BE2C (cell line): ENCODE data around the gene WWOX.

Experiments
- DNase-seq: peaks from one replicate; pipeline ENCODE4 v3.0.0-alpha.2; 2020
- H3K27me3 ChIP-seq: fragments of 250-450 bp; sonication (Bioruptor Pico); 2 replicates; pipeline ENCODE4 v1.5.1; 2020; ENCODE audit warnings: mild to moderate bottlenecking
- H3K36me3 ChIP-seq: fragments of 250-450 bp; sonication (Bioruptor Pico); 2 replicates; pipeline ENCODE4 v1.5.1; 2020; ENCODE audit warnings: mild to moderate bottlenecking
- H3K4me1 ChIP-seq: fragments of 250-450 bp; sonication (Bioruptor Pico); 2 replicates; pipeline ENCODE4 v1.5.1; 2020
- H3K4me3 ChIP-seq: 2 replicates; pipeline ENCODE4 v1.5.1; 2011; ENCODE audit warnings: low read depth, low read length
- H3K9me3 ChIP-seq: fragments of 250-450 bp; sonication (Bioruptor Pico); 2 replicates; pipeline ENCODE4 v1.5.1; 2020
- CTCF ChIP-seq: IDR thresholded peaks from 2 replicates; pipeline ENCODE4 v1.5.1; 2012; ENCODE audit warnings: mild to moderate bottlenecking, low read depth, low read length

WWOX gene

GRCh38 chr16:78428193-78428592, 328.7 kb downstream of the WWOX start:
- TF ChIP-seq CTCF, result no peak
- DNase-seq, result no peak
- Histone ChIP-seq H3K27me3 (no peaks in the 10 kb centered on the region), H3K4me3 (no peak overlapping the region), H3K9me3 (peaks cover 4% of the 10 kb centered on the region), H3K36me3 (no peaks in the 10 kb centered on the region), H3K4me1 (no peaks in the 10 kb centered on the region)

GRCh38 chr16:78430281-78430680, 330.8 kb downstream of the WWOX start:
- Histone ChIP-seq H3K27me3 (no peaks in the 10 kb centered on the region), H3K9me3 (peaks cover 4% of the 10 kb centered on the region), H3K36me3 (no peaks in the 10 kb centered on the region), H3K4me1 (no peaks in the 10 kb centered on the region), H3K4me3 (no peak overlapping the region)
- TF ChIP-seq CTCF, result no peak
- no peak for DNase-seq

- DNase-seq, result no peak
- TF ChIP-seq CTCF, result no peak
- H3K36me3 ChIP-seq, result no peaks in the 10 kb centered on the region
- H3K4me1 ChIP-seq, result no peaks in the 10 kb centered on the region
- H3K4me3 ChIP-seq, result no peak overlapping the region
- H3K9me3 ChIP-seq, result peaks cover 4% of the 10 kb centered on the region
- H3K27me3 ChIP-seq, result no peaks in the 10 kb centered on the region
These were observed 331.7 kb downstream of the WWOX start for GRCh38 chr16:78431004-78431670.

- no peaks in the 10 kb centered on the region for H3K36me3 ChIP-seq
- no peak for DNase-seq
- H3K4me1 ChIP-seq, result no peaks in the 10 kb centered on the region
- no peak overlapping the region for H3K4me3 ChIP-seq
- TF ChIP-seq CTCF, result no peak
- no peaks in the 10 kb centered on the region for H3K27me3 ChIP-seq
- peaks cover 4% of the 10 kb centered on the region for H3K9me3 ChIP-seq
These were observed 332.2 kb downstream of the WWOX start for GRCh38 chr16:78431701-78432100.

- TF ChIP-seq CTCF, result no peak
- no peak for DNase-seq
- peaks cover 3% of the 10 kb centered on the region; the same call in 1 of the 2 replicates for H3K9me3 ChIP-seq
- no peaks in the 10 kb centered on the region for H3K4me1 ChIP-seq
- no peaks in the 10 kb centered on the region for H3K27me3 ChIP-seq
- H3K36me3 ChIP-seq, result no peaks in the 10 kb centered on the region
- H3K4me3 ChIP-seq, result no peak overlapping the region
These were observed 333.0 kb downstream of the WWOX start for GRCh38 chr16:78432451-78432850.

- no peak for DNase-seq
- H3K4me3 ChIP-seq, result no peak overlapping the region
- no peaks in the 10 kb centered on the region for H3K36me3 ChIP-seq
- peaks cover 3% of the 10 kb centered on the region; the same call in 1 of the 2 replicates for H3K9me3 ChIP-seq
- no peaks in the 10 kb centered on the region for H3K4me1 ChIP-seq
- no peak for TF ChIP-seq CTCF
- H3K27me3 ChIP-seq, result no peaks in the 10 kb centered on the region
These were observed 333.7 kb downstream of the WWOX start for GRCh38 chr16:78433116-78433515.
